Neural progenitor cell (in vitro differentiated cells): Measurements from ENCODE around the gene ICE1. TPM values are rescaled to one million over a fixed set of nuclear protein-coding genes. Genes with fewer than 3 reads are reported as not detected.

Experiments used
- DNase-seq: peaks from one replicate; pipeline ENCODE4 v3.0.0-alpha.2; 2016; ENCODE audit warnings: low spot score
- H2AFZ ChIP-seq: fragments of 200-600 bp; sonication (generic); replicated peaks from 2 replicates; pipeline ENCODE4 v1.6.1; 2016; ENCODE audit warnings: antibody characterized with exemption
- H3F3A ChIP-seq: fragments of 200-600 bp; sonication (generic); 2 replicates; pipeline ENCODE4 v1.6.1; 2016; ENCODE audit warnings: antibody characterized with exemption, low read depth
- H3K27ac ChIP-seq: fragments of 200-600 bp; sonication (generic); 2 replicates; pipeline ENCODE4 v1.5.1; 2016; ENCODE audit warnings: mild to moderate bottlenecking
- H3K27me3 ChIP-seq: fragments of 200-600 bp; sonication (generic); 2 replicates; pipeline ENCODE4 v1.6.1; 2016; ENCODE audit warnings: mild to moderate bottlenecking, moderate library complexity
- H3K36me3 ChIP-seq: fragments of 200-600 bp; sonication (generic); 2 replicates; pipeline ENCODE4 v1.5.1; 2016
- H3K4me1 ChIP-seq: fragments of 200-600 bp; sonication (generic); 2 replicates; pipeline ENCODE4 v1.6.1; 2016; ENCODE audit warnings: mixed run types
- H3K4me2 ChIP-seq: fragments of 200-600 bp; sonication (generic); 2 replicates; pipeline ENCODE4 v1.6.1; 2016
- H3K4me3 ChIP-seq: fragments of 200-600 bp; sonication (generic); 2 replicates; pipeline ENCODE4 v1.5.1; 2016
- H3K79me2 ChIP-seq: fragments of 200-600 bp; sonication (generic); 2 replicates; pipeline ENCODE4 v1.6.1; 2016; ENCODE audit warnings: low read depth
- H3K9ac ChIP-seq: fragments of 200-600 bp; sonication (generic); 2 replicates; pipeline ENCODE4 v1.6.1; 2016
- H3K9me3 ChIP-seq: fragments of 200-600 bp; sonication (generic); 2 replicates; pipeline ENCODE4 v1.5.1; 2016; ENCODE audit warnings: low read depth
- H4K20me1 ChIP-seq: fragments of 200-600 bp; sonication (generic); 2 replicates; pipeline ENCODE4 v1.6.1; 2016; ENCODE audit warnings: low read depth
- H3K27ac Mint-ChIP-seq: 3 replicates; pipeline ENCODE4 v1.8.0; 2021; ENCODE audit warnings: mixed read lengths
- H3K27me3 Mint-ChIP-seq: 2 replicates; pipeline ENCODE4 v1.8.0; 2022; ENCODE audit warnings: low read depth, mild to moderate bottlenecking, inconsistent platforms, moderate library complexity, mixed read lengths; ENCODE audit not compliant: insufficient read depth
- H3K36me3 Mint-ChIP-seq: 3 replicates; pipeline ENCODE4 v1.8.0; 2021; ENCODE audit warnings: mixed read lengths
- H3K4me1 Mint-ChIP-seq: 3 replicates; pipeline ENCODE4 v1.8.0; 2021; ENCODE audit warnings: mixed read lengths
- H3K4me3 Mint-ChIP-seq: 3 replicates; pipeline ENCODE4 v1.8.0; 2021; ENCODE audit warnings: mild to moderate bottlenecking, moderate library complexity, mixed read lengths
- H3K9me3 Mint-ChIP-seq: 3 replicates; pipeline ENCODE4 v1.8.0; 2020; ENCODE audit warnings: mixed read lengths
- EZH2 ChIP-seq: fragments of 200-600 bp; sonication (generic); IDR thresholded peaks from 2 replicates; pipeline ENCODE4 v1.6.1; 2017; ENCODE audit warnings: antibody characterized with exemption, mild to moderate bottlenecking, moderate library complexity
- EZH2phosphoT487 ChIP-seq: fragments of 200-600 bp; sonication (generic); IDR thresholded peaks from 2 replicates; pipeline ENCODE4 v1.6.1; 2017; ENCODE audit warnings: antibody characterized with exemption
- total RNA-seq: library from RNA; depleted of rRNA; stranded (reverse); fragments of >200 nt; gene quantifications from 2 replicates; pipeline ENCODE4 v1.2.3, GENCODE V29; 2015; ENCODE audit warnings: low replicate concordance
- TF ChIP-seq, protein P1 (sequence below): fragments of 200-600 bp; sonication (generic); IDR thresholded peaks from 2 replicates; pipeline ENCODE4 v1.5.1; 2017; ENCODE audit warnings: antibody characterized with exemption, mild to moderate bottlenecking

The ICE1 gene
- total RNA-seq, 1 donor from 2014 or later, result 47.6 TPM

DNA sequence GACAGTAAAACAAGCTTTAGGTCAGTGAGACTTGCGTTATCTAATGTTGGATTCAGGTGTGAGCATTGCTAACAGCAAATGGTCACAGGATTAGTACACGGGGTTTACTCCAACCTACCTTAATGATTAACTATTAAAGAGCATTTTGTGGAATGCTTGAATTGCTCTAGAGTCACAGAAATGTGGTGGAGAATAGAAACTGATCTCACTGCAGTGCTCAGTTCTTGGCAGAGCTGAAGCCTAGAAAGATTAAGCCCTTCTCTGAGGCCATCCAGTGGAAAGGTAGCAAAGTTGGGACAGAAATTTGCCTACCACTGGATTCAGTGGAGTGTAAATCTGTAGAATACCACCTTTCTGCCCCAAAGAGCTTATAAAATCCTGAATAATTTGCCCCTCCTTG, 60.9 kb downstream of the ICE1 start:
- Histone ChIP-seq H2AFZ (no peak overlapping the region), H3K79me2 (no peaks in the 10 kb centered on the region), H3K4me1 (no peaks in the 10 kb centered on the region), H3K4me2 (no peak overlapping the region), H3F3A (no peaks in the 10 kb centered on the region), H4K20me1 (no peaks in the 10 kb centered on the region), H3K9ac (no peak overlapping the region), H3K27ac (no peak overlapping the region), H3K36me3 (peaks cover 4% of the 10 kb centered on the region), H3K9me3 (no peaks in the 10 kb centered on the region), H3K27me3 (no peaks in the 10 kb centered on the region), H3K4me3 (no peak overlapping the region)
- Mint-ChIP-seq H3K27ac (no peak overlapping the region), H3K9me3 (no peaks in the 10 kb centered on the region), H3K4me1 (no peaks in the 10 kb centered on the region), H3K36me3 (peaks cover 9% of the 10 kb centered on the region), H3K27me3 (no peaks in the 10 kb centered on the region), H3K4me3 (no peak overlapping the region)
- no peak for TF ChIP-seq EZH2phosphoT487
- TF ChIP-seq, protein P1, sequence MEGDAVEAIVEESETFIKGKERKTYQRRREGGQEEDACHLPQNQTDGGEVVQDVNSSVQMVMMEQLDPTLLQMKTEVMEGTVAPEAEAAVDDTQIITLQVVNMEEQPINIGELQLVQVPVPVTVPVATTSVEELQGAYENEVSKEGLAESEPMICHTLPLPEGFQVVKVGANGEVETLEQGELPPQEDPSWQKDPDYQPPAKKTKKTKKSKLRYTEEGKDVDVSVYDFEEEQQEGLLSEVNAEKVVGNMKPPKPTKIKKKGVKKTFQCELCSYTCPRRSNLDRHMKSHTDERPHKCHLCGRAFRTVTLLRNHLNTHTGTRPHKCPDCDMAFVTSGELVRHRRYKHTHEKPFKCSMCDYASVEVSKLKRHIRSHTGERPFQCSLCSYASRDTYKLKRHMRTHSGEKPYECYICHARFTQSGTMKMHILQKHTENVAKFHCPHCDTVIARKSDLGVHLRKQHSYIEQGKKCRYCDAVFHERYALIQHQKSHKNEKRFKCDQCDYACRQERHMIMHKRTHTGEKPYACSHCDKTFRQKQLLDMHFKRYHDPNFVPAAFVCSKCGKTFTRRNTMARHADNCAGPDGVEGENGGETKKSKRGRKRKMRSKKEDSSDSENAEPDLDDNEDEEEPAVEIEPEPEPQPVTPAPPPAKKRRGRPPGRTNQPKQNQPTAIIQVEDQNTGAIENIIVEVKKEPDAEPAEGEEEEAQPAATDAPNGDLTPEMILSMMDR, result no peak
- no peak for TF ChIP-seq EZH2
- no peak for DNase-seq

DNA sequence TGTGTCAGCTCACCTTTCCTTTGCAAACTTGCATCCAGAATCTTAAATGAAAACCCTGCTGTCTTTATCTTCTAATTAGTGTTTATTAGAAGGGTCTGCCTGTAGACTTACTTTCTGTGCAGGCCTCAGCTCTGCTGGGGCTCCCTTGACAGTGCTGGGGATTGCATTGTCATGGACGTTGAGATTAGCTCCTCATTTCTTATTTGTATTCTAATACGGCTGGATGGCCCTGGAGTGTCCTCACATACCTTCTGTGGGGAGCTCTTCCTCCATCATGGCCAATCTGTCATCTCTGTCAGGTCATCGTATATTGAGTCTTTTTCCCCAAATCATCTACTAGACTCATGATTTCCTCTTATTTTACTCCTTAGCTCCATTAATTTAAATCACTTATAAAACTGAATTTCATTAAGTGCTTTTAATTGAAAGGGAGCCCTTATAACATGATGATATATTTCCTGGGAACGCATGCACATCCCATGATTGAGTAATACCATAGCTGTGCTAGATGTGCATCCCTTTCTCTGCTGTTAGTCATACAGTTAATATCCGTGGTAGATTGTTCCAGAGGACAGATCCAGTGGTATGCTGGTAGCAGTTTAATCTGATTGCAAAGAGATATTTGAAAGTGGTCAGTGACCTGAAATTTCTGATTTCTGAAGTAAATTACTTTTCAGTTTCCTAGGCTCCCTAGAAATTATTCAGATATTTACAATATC, 61.6 kb downstream of the ICE1 start:
- peaks cover 8% of the 10 kb centered on the region for H3K36me3 Mint-ChIP-seq
- TF ChIP-seq EZH2phosphoT487, result no peak
- TF ChIP-seq, protein P1, result no peak
- TF ChIP-seq EZH2, result no peak
- H3K27me3 ChIP-seq, result no peaks in the 10 kb centered on the region
- H3K36me3 ChIP-seq, result peaks cover 4% of the 10 kb centered on the region
- no peaks in the 10 kb centered on the region for H3K9me3 ChIP-seq
- H3K27me3 Mint-ChIP-seq, result no peaks in the 10 kb centered on the region
- no peak overlapping the region for H3K27ac ChIP-seq
- H3K4me1 Mint-ChIP-seq, result no peaks in the 10 kb centered on the region
- H2AFZ ChIP-seq, result no peak overlapping the region
- H3K9me3 Mint-ChIP-seq, result no peaks in the 10 kb centered on the region
- no peak overlapping the region for H3K4me3 Mint-ChIP-seq
- no peak overlapping the region for H3K9ac ChIP-seq
- H3K4me1 ChIP-seq, result no peaks in the 10 kb centered on the region
- no peak overlapping the region for H3K27ac Mint-ChIP-seq
- DNase-seq, result no peak
- H3K79me2 ChIP-seq, result no peaks in the 10 kb centered on the region
- H3K4me3 ChIP-seq, result no peak overlapping the region
- no peaks in the 10 kb centered on the region for H4K20me1 ChIP-seq
- no peak overlapping the region for H3K4me2 ChIP-seq
- no peaks in the 10 kb centered on the region for H3F3A ChIP-seq

DNA sequence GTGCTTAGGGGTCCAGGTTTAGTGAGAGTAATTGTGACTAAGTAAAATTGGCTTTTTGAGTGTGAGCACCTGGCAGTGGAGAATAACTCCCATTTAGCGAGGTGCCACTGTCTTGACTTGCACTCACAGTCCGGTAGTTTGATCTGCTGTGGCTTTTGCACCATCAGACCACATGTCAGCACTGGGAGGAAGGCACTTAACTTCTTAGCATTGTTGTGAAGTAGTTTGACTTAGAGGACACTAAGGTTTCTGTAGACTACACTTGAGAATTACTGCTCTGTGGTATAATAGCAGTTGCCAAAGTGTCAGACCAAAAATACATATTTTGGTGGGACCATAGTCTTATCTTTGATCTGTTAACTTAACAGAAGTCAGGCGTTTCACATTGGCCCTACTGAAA, 63.6 kb downstream of the ICE1 start:
- no peak overlapping the region for H3K27ac Mint-ChIP-seq

More for the DNA sequence above, 63.6 kb downstream of the ICE1 start:
- H3K9ac ChIP-seq, result no peak overlapping the region
- no peak for DNase-seq
- no peaks in the 10 kb centered on the region for H3K27me3 ChIP-seq
- H3K4me2 ChIP-seq, result no peak overlapping the region
- no peak overlapping the region for H2AFZ ChIP-seq
- no peaks in the 10 kb centered on the region for H4K20me1 ChIP-seq
- Mint-ChIP-seq H3K4me3 (no peak overlapping the region), H3K4me1 (no peaks in the 10 kb centered on the region), H3K9me3 (no peaks in the 10 kb centered on the region), H3K27me3 (no peaks in the 10 kb centered on the region), H3K36me3 (peaks cover 2% of the 10 kb centered on the region)
- H3F3A ChIP-seq, result no peaks in the 10 kb centered on the region
- H3K4me1 ChIP-seq, result no peaks in the 10 kb centered on the region
- no peaks in the 10 kb centered on the region for H3K9me3 ChIP-seq
- TF ChIP-seq EZH2phosphoT487, result no peak
- TF ChIP-seq, protein P1, result no peak
- peaks cover 4% of the 10 kb centered on the region for H3K36me3 ChIP-seq
- no peak overlapping the region for H3K27ac ChIP-seq
- H3K79me2 ChIP-seq, result no peaks in the 10 kb centered on the region
- no peak overlapping the region for H3K4me3 ChIP-seq
